HEK293T (cell line): ENCODE measurements around the gene DHTKD1.

Experiments used
- ARNT ChIP-seq: fragments of 450-650 bp; IDR thresholded peaks from 2 replicates; pipeline ENCODE4 v1.6.1; 2017; ENCODE audit warnings: mild to moderate bottlenecking
- BHLHE40 ChIP-seq: fragments of 450-650 bp; IDR thresholded peaks from 2 replicates; pipeline ENCODE4 v1.6.1; 2016; ENCODE audit warnings: mild to moderate bottlenecking, moderate library complexity, borderline replicate concordance
- CTBP1 ChIP-seq: fragments of 450-650 bp; IDR thresholded peaks from 2 replicates; pipeline ENCODE4 v1.6.1; 2016; ENCODE audit warnings: borderline replicate concordance
- ELF4 ChIP-seq: fragments of 450-650 bp; IDR thresholded peaks from 2 replicates; pipeline ENCODE4 v1.6.1; 2017; ENCODE audit warnings: antibody characterized with exemption
- FOXA1 ChIP-seq: fragments of 450-650 bp; IDR thresholded peaks from 2 replicates; pipeline ENCODE4 v1.6.1; 2016; ENCODE audit warnings: mild to moderate bottlenecking
- FOXK2 ChIP-seq: fragments of 450-650 bp; IDR thresholded peaks from 2 replicates; pipeline ENCODE4 v1.6.1; 2016; ENCODE audit warnings: mild to moderate bottlenecking
- FOXM1 ChIP-seq: fragments of 450-650 bp; IDR thresholded peaks from 2 replicates; pipeline ENCODE4 v1.6.1; 2017; ENCODE audit warnings: mild to moderate bottlenecking, borderline replicate concordance
- L3MBTL2 ChIP-seq: fragments of 450-650 bp; conservative IDR thresholded peaks from 2 replicates; pipeline ENCODE4 v1.6.1; 2016; ENCODE audit warnings: mild to moderate bottlenecking
- LEF1 ChIP-seq: fragments of 450-650 bp; IDR thresholded peaks from 2 replicates; pipeline ENCODE4 v1.6.1; 2017; ENCODE audit warnings: mild to moderate bottlenecking, borderline replicate concordance
- SUZ12 ChIP-seq: fragments of 450-650 bp; IDR thresholded peaks from 2 replicates; pipeline ENCODE4 v1.6.1; 2016; ENCODE audit warnings: mild to moderate bottlenecking

- TF ChIP-seq L3MBTL2 (no peak), ELF4 (no peak), FOXM1 (no peak), CTBP1 (no peak), FOXK2 (no peak), SUZ12 (no peak), ARNT (no peak), FOXA1 (no peak), BHLHE40 (no peak), LEF1 (no peak)
Measured at GRCh38 chr10:12111528-12111927, 42.8 kb downstream of the DHTKD1 start.
